CD4-positive, alpha-beta T cell treated with Interleukin-6 for 4 hours (primary cell): Measurements from ENCODE around the gene ZNF341.

Experiments used
- DNase-seq: peaks from one replicate; pipeline ENCODE4 v3.0.0-alpha.2; 2020; ENCODE audit warnings: mixed read lengths

ZNF341 gene

DNA sequence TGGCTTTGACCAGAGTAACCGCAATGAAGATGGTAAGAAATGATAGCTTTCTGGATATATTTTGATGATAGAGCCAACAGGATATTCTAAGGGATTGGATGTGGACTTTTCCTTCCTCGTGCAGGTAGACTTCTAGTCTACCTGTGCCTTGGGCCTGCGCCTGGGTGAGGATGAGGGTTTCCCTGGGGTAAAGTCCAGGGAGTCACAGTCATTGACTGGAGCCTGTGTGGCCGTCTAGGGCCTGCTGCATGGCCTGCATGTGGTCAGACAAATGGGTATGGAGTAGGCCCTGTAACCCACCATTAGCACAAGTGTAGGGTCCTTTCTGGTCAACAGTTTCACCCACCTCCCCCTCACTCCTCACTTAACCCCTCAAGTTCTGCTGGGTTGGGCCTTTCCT lies 66.6 kb downstream of the ZNF341 start:
- no peak for DNase-seq

DNA sequence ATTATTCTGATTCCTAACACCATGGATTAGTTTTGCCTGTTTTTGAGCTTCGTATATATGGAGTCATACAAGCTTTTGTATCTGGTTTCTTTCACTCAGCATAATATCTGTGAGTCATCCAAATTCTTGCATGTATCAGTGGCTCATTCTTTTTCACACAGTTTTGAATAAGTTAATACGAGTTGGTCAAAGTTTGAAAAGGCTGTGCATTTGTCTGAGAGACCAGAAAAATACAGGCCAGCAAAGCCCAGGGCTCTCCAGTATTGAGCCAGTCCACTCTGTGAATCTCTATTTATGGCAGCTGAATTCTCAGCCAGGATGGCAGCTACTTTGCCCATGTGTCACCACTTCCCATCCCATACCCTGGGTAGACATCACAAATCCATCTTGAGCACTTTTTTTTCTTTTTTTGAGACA lies 72.1 kb downstream of the ZNF341 start:
- DNase-seq, result no peak

DNA sequence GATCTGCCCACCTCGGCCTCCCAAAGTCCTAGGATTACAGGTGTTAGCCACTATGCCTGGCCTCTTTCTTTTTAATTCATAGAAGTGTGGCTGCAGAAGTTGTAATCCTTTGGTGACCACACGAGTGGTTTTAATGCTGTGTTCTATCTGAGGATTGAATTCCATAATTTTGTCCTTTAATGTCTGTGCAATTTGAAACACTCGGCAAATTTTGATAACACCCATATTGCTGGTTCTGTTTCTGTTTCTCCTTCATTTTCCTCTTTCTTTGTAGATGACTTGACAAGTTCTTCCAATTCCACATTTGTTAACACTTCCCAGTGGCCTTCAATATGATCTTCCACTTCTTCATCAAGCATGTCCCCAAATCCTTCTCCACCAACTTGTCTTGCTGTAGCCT lies 76.6 kb downstream of the ZNF341 start:
- no peak for DNase-seq

GRCh38 chr20:33810259-33810658 lies 78.5 kb downstream of the ZNF341 start:
- DNase-seq, result no peak

DNA sequence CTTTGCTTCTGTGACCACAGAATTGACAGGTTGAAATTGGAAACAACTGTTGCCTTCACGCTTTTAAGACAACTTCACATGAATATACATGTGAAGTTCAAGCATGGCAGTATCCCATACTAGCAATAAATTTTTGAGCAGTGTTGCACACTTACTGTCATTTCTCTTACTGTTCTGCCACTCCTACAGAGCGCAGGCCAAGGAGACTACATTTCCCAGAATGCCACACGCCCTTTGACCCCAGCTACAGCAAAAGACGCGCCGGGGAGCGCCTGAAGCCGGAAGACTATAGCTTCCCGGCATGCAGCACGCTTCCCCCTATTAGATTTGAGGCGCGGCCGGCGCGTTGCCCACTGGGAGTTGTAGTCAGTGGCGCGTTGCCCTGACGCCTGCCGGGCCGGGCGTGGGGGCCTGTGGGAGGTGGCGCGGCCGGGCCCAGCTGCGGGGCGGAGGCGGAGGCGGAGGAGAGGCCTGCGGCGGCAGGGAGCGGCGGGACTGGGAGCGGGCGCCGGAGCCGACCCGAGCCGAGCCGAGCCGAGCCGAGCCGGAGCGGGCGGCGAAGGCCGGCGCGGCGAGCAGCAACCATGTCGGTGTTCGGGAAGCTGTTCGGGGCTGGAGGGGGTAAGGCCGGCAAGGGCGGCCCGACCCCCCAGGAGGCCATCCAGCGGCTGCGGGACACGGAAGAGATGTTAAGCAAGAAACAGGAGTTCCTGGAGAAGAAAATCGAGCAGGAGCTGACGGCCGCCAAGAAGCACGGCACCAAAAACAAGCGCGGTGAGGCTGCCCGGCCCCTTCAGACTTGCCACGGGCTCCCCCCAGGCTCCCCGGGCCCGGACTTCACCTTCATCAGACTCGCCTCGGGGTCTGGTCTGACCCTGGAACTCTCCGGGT lies 79.3 kb downstream of the ZNF341 start, which contains the start of gene CHMP4B:
CHMP4B (plus strand) TSS at position 464 of the 891 bp plus-strand sequence; CDS start at position 585, 121 bp downstream.
- peak; percentile 99 for DNase-seq

- DNase-seq, result peak; percentile 8
These were observed 80.0 kb downstream of the ZNF341 start for GRCh38 chr20:33811776-33812151.

DNA sequence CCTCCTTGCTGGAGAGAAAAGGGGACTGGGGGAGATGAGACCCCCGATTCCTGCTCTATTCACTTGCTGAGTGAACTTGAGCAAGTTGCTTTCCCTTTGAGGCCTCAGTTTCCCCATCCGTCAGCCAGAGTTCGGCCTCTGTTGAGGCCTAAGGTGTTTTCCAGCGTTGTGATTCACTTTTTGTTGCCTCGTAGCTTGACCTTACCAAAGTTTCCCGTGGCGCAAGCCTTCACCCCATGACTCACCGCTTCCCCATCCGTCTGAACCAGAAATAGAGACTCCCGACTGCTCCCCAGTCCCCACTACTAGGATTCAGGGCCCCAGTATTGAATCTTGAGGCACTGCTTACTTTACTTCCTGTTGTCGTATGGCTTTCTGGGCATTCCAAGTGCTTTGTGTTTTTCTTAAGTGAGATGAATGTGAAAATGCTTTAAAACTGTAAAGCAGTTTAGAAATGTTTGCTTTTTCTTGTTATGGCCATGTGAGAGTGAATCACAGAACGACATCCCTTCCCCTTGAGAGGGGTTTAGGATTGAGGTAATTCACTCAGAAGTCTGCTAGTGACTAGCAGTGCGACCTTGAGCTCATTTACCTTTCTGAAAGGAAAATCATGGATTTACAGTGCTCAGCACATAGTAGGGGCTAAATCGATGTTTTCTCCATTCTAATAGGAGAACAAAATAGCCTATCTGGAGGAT lies 80.5 kb downstream of the ZNF341 start:
- peak; percentile 26 for DNase-seq

DNA sequence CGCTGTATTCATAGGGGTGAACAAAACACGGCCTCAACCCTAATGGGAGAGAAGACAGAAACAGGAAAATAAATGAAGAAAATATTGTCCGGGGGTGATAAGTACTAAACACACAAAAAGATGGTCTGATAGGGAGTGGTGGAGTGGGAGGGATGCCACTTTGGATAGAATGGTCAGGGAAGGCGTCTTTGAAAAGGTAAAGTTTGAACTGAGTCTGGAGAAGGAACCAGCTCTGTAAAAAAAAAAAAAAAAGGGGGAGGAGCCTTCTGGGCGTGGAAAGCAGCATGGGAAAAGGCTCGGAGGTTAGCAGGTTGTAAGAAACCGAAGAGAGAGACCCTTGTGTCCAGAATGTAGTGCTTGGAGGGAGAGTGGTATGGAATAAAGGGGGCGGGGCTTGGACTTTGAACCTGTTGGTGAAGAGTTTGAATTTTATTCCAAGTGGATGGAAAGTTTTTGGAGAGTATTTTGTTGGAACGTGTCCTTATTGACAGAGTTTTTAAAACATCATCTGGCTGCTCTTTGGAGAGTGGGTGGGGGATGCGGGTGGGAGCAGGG lies 81.2 kb downstream of the ZNF341 start:
- no peak for DNase-seq

GRCh38 chr20:33814238-33814712 lies 82.5 kb downstream of the ZNF341 start:
- DNase-seq, result peak; percentile 28

GRCh38 chr20:33815671-33816070 lies 83.9 kb downstream of the ZNF341 start:
- no peak for DNase-seq

- DNase-seq, result no peak
These were observed 84.4 kb downstream of the ZNF341 start for GRCh38 chr20:33816191-33816590.

DNA sequence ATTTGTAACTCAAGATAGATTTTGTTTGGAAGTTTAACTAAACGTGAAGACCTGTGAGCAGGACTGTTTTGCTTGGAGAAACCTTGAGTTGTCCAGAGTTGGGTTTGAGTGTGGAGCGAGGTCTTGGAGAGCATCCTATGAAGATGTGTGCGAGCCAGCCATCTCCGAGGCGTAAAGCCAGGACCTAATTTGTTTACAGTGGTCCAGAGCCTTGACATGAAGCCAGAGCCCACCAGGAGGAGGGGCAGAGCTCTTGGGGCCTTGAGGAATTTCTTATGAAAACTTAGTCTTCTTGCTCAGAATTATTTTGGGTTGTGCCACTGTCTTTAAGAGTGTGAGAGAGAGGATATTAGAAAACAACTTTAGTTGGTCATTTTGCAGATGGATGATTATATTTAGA lies 85.6 kb downstream of the ZNF341 start:
- DNase-seq, result no peak

DNA sequence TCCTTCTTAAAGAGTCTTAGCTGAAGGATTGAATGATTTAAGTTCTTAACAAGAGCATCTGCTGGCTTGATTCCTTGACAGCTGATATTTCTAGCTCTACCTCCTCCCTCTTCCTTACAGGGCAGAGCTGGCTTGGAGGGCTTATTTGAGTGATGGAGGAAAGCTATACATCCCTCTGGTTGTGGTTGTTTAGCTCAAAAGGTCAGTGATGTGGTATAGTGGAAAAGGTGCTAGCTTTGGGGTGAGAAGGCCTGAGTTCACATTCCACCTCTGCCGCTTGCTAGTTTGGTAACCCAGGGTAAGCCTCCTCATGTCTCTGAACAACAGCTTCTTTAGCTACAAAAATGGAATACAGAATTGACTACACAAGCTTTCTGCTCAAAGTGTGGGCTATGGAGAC lies 87.7 kb downstream of the ZNF341 start:
- no peak for DNase-seq

DNA sequence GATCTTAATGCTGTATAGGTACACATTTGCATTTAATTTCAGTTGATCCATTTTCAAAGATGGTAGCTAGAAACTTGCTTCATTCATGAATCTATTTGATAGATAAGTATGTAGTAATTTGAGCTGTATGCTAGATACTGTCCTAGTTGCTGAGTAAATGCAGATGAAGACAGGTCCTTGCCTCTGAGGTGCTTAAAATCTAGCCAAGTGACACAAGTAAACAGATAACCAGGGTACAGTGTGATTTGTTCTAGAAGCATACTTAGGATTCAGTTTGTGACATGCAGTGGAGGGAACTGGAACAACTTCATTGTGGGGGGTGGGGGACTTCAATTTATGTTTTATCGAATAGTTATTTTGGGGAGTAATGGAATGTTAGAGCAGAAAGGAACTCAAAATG lies 88.6 kb downstream of the ZNF341 start:
- no peak for DNase-seq

- no peak for DNase-seq
These were observed 89.6 kb downstream of the ZNF341 start for GRCh38 chr20:33821270-33821836.

GRCh38 chr20:33822423-33822822 lies 90.6 kb downstream of the ZNF341 start:
- DNase-seq, result no peak

- DNase-seq, result no peak
These were observed 91.2 kb downstream of the ZNF341 start for GRCh38 chr20:33822991-33823390.

GRCh38 chr20:33824852-33825251 lies 93.1 kb downstream of the ZNF341 start:
- DNase-seq, result no peak

DNA sequence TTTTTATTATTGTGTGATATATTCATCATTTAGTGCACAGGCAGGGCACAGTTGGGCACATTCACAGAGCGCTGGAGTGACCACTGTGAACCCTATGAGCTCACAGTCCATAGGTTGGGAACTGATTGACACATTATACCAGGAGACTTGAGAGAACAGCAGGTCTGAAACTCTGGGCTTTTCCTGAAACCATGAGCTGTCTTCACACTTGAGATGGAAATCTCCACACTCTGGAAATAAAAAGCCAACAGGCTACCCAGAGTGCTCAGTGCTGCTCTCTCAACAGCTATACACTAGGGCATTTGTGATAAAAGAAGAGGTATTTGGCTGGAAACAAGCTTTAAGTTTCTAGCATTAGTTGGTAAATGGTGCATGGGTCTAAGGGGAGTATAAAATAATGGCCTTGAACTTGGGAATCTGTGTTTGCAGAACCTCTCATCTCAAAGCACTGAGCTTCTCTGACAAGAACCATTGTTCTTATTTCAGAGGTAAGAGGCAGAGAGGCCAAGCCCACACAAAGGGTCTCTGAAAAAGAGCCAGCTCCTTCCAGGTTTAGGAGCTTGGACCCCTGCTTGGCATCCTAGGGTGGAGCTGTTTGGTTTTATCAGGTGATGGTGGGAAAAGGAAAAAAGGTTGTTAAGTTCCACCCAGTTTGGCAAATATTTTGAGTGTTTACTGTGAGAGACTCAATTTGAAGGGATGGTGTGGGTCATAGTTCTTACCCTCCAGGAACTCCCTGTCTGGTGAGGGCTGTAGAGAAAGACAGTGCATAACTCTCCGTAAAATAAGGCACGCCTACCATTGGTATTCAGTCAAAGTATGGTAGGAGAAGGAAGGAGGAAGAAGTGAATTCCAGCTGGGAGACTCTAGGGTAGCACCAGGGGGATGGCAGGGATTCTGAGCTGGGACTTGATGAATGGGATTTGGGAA lies 93.8 kb downstream of the ZNF341 start:
- DNase-seq, result no peak

- DNase-seq, result no peak
These were observed 94.6 kb downstream of the ZNF341 start for GRCh38 chr20:33826270-33826897.

- DNase-seq, result no peak
These were observed 95.3 kb downstream of the ZNF341 start for GRCh38 chr20:33827109-33827508.
